Endodermal cell (in vitro differentiated cells): ENCODE data around the gene ZFP92. TPM values are rescaled to one million over a fixed set of nuclear protein-coding genes. Genes with fewer than 3 reads are reported as not detected.

Experiments
- DNase-seq: peaks from one replicate; pipeline ENCODE4 v3.0.0-alpha.2; 2017
- H3K27ac ChIP-seq: 2 replicates; pipeline ENCODE4 v1.5.1; 2013; ENCODE audit warnings: mild to moderate bottlenecking, low read depth, low read length, moderate library complexity
- H3K27me3 ChIP-seq: 2 replicates; pipeline ENCODE4 v1.6.1; 2013; ENCODE audit warnings: mild to moderate bottlenecking, low read length, moderate library complexity; ENCODE audit not compliant: insufficient read depth, control insufficient read depth, poor library complexity, severe bottlenecking
- H3K36me3 ChIP-seq: 2 replicates; pipeline ENCODE4 v1.7.0; 2013; ENCODE audit warnings: mild to moderate bottlenecking, low read length, moderate library complexity; ENCODE audit not compliant: control insufficient read depth, insufficient read depth
- H3K4me1 ChIP-seq: one replicate; pipeline ENCODE4 v1.7.0; 2013; ENCODE audit warnings: low read length; ENCODE audit not compliant: control insufficient read depth, insufficient read depth
- H3K4me3 ChIP-seq: 2 replicates; pipeline ENCODE4 v1.5.1; 2013; ENCODE audit warnings: mild to moderate bottlenecking, low read length, moderate library complexity
- H3K9ac ChIP-seq: 2 replicates; pipeline ENCODE4 v1.6.1; 2013; ENCODE audit warnings: mild to moderate bottlenecking, low read length, moderate library complexity; ENCODE audit not compliant: poor library complexity, severe bottlenecking; ENCODE audit errors: extremely low read depth
- H3K9me3 ChIP-seq: 2 replicates; pipeline ENCODE4 v1.6.1; 2013; ENCODE audit warnings: mild to moderate bottlenecking, low read length, moderate library complexity; ENCODE audit not compliant: control insufficient read depth
- H3K27ac Mint-ChIP-seq: 2 replicates; pipeline ENCODE4 v1.8.0; 2020; ENCODE audit warnings: mixed read lengths
- H3K27me3 Mint-ChIP-seq: 2 replicates; pipeline ENCODE4 v1.8.0; 2021; ENCODE audit warnings: mild to moderate bottlenecking, mixed read lengths; ENCODE audit not compliant: insufficient read depth
- H3K36me3 Mint-ChIP-seq: 2 replicates; pipeline ENCODE4 v1.8.0; 2020; ENCODE audit warnings: low read depth, mixed read lengths
- H3K4me1 Mint-ChIP-seq: 2 replicates; pipeline ENCODE4 v1.8.0; 2020; ENCODE audit warnings: mixed read lengths
- H3K4me3 Mint-ChIP-seq: 2 replicates; pipeline ENCODE4 v1.8.0; 2020; ENCODE audit warnings: mild to moderate bottlenecking, moderate library complexity, mixed read lengths
- H3K9me3 Mint-ChIP-seq: 2 replicates; pipeline ENCODE4 v1.8.0; 2020; ENCODE audit warnings: mild to moderate bottlenecking, mixed read lengths
- WGBS, 2 experiments: methylation state at CpG; one replicate each; pipeline versions ENCODE4 v1.1.5 to v1.1.7; 2013; ENCODE audit warnings: missing lambda C conversion rate in 2 of 2, mixed read lengths in 1 of 2; ENCODE audit not compliant: insufficient coverage in 1 of 2, insufficient read length in 1 of 2; 5-methylcytosine and 5-hydroxymethylcytosine counted together
- total RNA-seq, 2 donors: library from RNA; stranded (reverse); fragmentation: NEBNext Ultra II Directional in 1 of 2; extraction: Animal tissue kit (Norgen Biotek cat#: 25700) in 1 of 2; gene quantifications; 2 replicates in 1 of 2; 3 replicates in 1 of 2; pipeline ENCODE4 v1.2.1, GENCODE V29; 2021
- TF ChIP-seq, protein P1 (sequence below): fragments of 200-600 bp; sonication (generic); conservative IDR thresholded peaks from 2 replicates; pipeline ENCODE4 v1.5.0; 2021; ENCODE audit warnings: antibody characterized with exemption, mild to moderate bottlenecking

The ZFP92 gene
- total RNA-seq, 2 donors from 2014 or later: 0.29 to 0.31 TPM

DNA sequence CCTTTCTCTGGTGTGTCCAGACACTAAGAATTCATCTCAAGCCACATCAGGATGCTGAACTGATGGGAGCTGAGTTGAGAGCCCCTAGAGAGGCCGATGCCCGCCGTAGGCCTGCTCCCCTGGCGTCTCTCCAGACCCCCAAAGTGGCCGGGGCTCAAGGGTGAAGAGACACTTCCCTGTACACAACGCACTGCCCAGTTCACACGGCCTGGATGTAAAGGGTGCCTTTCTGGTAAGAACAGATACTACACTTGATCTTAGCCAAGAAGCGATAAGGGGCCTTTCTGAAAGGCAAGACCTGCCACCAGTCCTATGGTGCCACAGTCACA, 39.6 kb downstream of the ZFP92 start:
- no peak overlapping the region for H3K4me3 ChIP-seq
- H3K4me1 Mint-ChIP-seq: no peaks in the 10 kb centered on the region
- no peaks in the 10 kb centered on the region for H3K4me1 ChIP-seq
- H3K9ac ChIP-seq: no peak overlapping the region
- WGBS, 2 experiments: 97 to 100% methylated on average over 2 to 8 of the region's 8 CpGs
- no peaks in the 10 kb centered on the region for H3K9me3 ChIP-seq
- DNase-seq: no peak
- peaks cover 63% of the 10 kb centered on the region for H3K9me3 Mint-ChIP-seq
- H3K36me3 ChIP-seq: no peaks in the 10 kb centered on the region
- H3K27me3 Mint-ChIP-seq: no peaks in the 10 kb centered on the region
- TF ChIP-seq, protein P1, sequence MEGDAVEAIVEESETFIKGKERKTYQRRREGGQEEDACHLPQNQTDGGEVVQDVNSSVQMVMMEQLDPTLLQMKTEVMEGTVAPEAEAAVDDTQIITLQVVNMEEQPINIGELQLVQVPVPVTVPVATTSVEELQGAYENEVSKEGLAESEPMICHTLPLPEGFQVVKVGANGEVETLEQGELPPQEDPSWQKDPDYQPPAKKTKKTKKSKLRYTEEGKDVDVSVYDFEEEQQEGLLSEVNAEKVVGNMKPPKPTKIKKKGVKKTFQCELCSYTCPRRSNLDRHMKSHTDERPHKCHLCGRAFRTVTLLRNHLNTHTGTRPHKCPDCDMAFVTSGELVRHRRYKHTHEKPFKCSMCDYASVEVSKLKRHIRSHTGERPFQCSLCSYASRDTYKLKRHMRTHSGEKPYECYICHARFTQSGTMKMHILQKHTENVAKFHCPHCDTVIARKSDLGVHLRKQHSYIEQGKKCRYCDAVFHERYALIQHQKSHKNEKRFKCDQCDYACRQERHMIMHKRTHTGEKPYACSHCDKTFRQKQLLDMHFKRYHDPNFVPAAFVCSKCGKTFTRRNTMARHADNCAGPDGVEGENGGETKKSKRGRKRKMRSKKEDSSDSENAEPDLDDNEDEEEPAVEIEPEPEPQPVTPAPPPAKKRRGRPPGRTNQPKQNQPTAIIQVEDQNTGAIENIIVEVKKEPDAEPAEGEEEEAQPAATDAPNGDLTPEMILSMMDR: no peak
- no peak overlapping the region for H3K27ac ChIP-seq
- H3K36me3 Mint-ChIP-seq: peaks cover 12% of the 10 kb centered on the region
- no peak overlapping the region for H3K4me3 Mint-ChIP-seq
- no peak overlapping the region for H3K27ac Mint-ChIP-seq
- no peaks in the 10 kb centered on the region for H3K27me3 ChIP-seq

DNA sequence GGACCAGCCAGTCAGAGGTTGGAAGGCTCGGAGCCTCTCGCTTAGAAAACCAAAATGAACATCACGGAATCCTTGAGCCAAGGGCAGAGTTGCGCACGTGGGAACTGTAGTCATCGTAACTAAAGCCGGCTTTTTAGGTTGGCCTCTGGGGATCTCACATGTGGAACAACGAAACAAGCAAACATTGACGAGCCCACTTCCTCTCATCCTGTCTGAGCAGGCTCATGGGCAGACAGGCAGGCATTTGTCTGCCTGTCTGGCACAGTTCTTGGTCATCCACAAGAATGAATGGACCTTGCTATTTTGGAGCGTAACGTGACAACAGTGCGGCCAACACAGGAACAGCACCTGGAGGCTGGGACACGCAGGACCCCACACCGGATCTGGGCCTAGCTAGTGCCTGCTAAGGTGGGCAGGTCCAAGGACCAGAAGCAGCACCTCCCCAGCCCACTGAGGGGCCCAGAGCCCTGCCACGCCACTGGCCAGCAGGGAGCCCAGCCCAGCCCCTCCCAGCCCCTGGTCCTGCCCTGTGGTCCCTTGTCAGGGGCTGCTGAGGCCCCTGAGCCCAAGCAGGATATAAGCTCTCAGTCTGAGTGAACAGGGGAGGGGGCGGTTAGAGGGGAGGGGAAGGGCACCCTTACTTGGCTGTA, 43.8 kb downstream of the ZFP92 start:
- no peak overlapping the region for H3K27ac ChIP-seq
- H3K9me3 ChIP-seq: no peaks in the 10 kb centered on the region
- H3K36me3 Mint-ChIP-seq: peaks cover 7% of the 10 kb centered on the region
- DNase-seq: no peak
- WGBS, 2 experiments: 74 to 88% methylated on average over 7 to 16 of the region's 16 CpGs
- H3K4me1 ChIP-seq: no peaks in the 10 kb centered on the region
- H3K9me3 Mint-ChIP-seq: peaks cover 71% of the 10 kb centered on the region
- H3K9ac ChIP-seq: no peak overlapping the region
- no peak overlapping the region for H3K4me3 ChIP-seq
- no peak overlapping the region for H3K4me3 Mint-ChIP-seq
- H3K4me1 Mint-ChIP-seq: no peaks in the 10 kb centered on the region
- TF ChIP-seq, protein P1: no peak
- no peaks in the 10 kb centered on the region for H3K27me3 ChIP-seq
- H3K27me3 Mint-ChIP-seq: no peaks in the 10 kb centered on the region
- H3K27ac Mint-ChIP-seq: no peak overlapping the region
- no peaks in the 10 kb centered on the region for H3K36me3 ChIP-seq

DNA sequence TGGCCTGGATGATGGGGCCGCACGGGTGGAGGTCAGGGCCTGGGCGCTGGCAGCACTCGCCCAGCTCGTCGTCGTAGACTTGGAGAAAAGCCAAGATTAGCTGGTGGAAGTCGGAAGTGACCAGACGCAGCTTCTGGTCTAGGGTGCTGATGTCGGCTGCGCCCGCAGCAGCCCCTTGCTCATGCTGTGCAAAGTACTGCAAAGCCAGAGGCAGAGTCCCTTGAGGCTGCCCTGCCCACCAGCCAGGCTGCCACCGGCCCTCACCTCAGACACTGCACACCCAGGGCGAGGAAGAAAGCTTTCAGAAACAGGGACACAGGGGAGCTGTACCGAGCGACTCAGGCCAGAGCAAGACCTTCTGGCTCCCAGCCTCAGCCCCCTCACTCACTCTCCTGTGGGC, 44.3 kb downstream of the ZFP92 start:
- Histone ChIP-seq H3K27me3 (no peaks in the 10 kb centered on the region), H3K27ac (no peak overlapping the region), H3K9me3 (no peaks in the 10 kb centered on the region), H3K4me1 (no peaks in the 10 kb centered on the region), H3K4me3 (no peak overlapping the region), H3K36me3 (no peaks in the 10 kb centered on the region), H3K9ac (no peak overlapping the region)
- no peak overlapping the region for H3K4me3 Mint-ChIP-seq
- no peak for DNase-seq
- no peaks in the 10 kb centered on the region for H3K4me1 Mint-ChIP-seq
- peaks cover 7% of the 10 kb centered on the region for H3K36me3 Mint-ChIP-seq
- H3K27ac Mint-ChIP-seq: no peak overlapping the region
- no peaks in the 10 kb centered on the region for H3K27me3 Mint-ChIP-seq
- TF ChIP-seq, protein P1: no peak
- H3K9me3 Mint-ChIP-seq: peaks cover 71% of the 10 kb centered on the region
- WGBS, 2 experiments: 96 to 97% methylated on average over 11 to 13 of the region's 16 CpGs
